ENCODE results near the gene STK35.
"Not testable (repeated sequence)": the region's sequence is repeated elsewhere in the genome, so short reads cannot be mapped to it uniquely, and the experiment has no call there.

The STK35 gene

GRCh38 chr20:2162823-2163166 lies 61.2 kb downstream of the STK35 start:
- DNase-seq (ENCODE audit: low read depth) = no peak

- no peak for DNase-seq (ENCODE audit: low read depth)
Observed at GRCh38 chr20:2163312-2163711, 61.7 kb downstream of the STK35 start.

- DNase-seq (ENCODE audit: low read depth) = no peak
Observed at GRCh38 chr20:2163757-2164156, 62.1 kb downstream of the STK35 start.

- no peak for DNase-seq (ENCODE audit: low read depth)
Observed at GRCh38 chr20:2164421-2164820, 62.8 kb downstream of the STK35 start.

GRCh38 chr20:2164966-2165365 lies 63.3 kb downstream of the STK35 start:
- no peak for DNase-seq (ENCODE audit: low read depth)

- no peak for DNase-seq (ENCODE audit: low read depth)
Observed at GRCh38 chr20:2165871-2166270, 64.2 kb downstream of the STK35 start.

- DNase-seq (ENCODE audit: low read depth) = no peak
Observed at GRCh38 chr20:2167112-2167511, 65.5 kb downstream of the STK35 start.

GRCh38 chr20:2168946-2169345 lies 67.3 kb downstream of the STK35 start:
- no peak for DNase-seq (ENCODE audit: low read depth)

GRCh38 chr20:2169456-2170088 lies 67.9 kb downstream of the STK35 start:
- DNase-seq (ENCODE audit: low read depth) = no peak

- DNase-seq (ENCODE audit: low read depth) = no peak
Observed at GRCh38 chr20:2170404-2170803, 68.8 kb downstream of the STK35 start.

GRCh38 chr20:2171266-2171790 lies 69.7 kb downstream of the STK35 start:
- no peak for DNase-seq (ENCODE audit: low read depth)

GRCh38 chr20:2171840-2172239 lies 70.2 kb downstream of the STK35 start:
- not testable (repeated sequence) for DNase-seq (ENCODE audit: low read depth)

GRCh38 chr20:2172305-2173175 lies 70.9 kb downstream of the STK35 start:
- peak; percentile 9 for DNase-seq (ENCODE audit: low read depth)

GRCh38 chr20:2173186-2173585 lies 71.6 kb downstream of the STK35 start:
- no peak for DNase-seq (ENCODE audit: low read depth)

GRCh38 chr20:2174067-2174466 lies 72.4 kb downstream of the STK35 start:
- no peak for DNase-seq (ENCODE audit: low read depth)

GRCh38 chr20:2176946-2177345 lies 75.3 kb downstream of the STK35 start:
- DNase-seq (ENCODE audit: low read depth) = no peak

- no peak for DNase-seq (ENCODE audit: low read depth)
Observed at GRCh38 chr20:2178318-2179232, 76.9 kb downstream of the STK35 start.

- DNase-seq (ENCODE audit: low read depth) = no peak
Observed at GRCh38 chr20:2179233-2179580, 77.6 kb downstream of the STK35 start.

- DNase-seq (ENCODE audit: low read depth) = no peak
Observed at GRCh38 chr20:2179949-2180348, 78.3 kb downstream of the STK35 start.

- no peak for DNase-seq (ENCODE audit: low read depth)
Observed at GRCh38 chr20:2183381-2183780, 81.8 kb downstream of the STK35 start.

GRCh38 chr20:2184933-2185332 lies 83.3 kb downstream of the STK35 start:
- DNase-seq (ENCODE audit: low read depth) = not testable (repeated sequence)

GRCh38 chr20:2195614-2196013 lies 94.0 kb downstream of the STK35 start:
- no peak for DNase-seq (ENCODE audit: low read depth)

All from T-helper 22 cell (primary cell).